NCI-H2081 treated with DMSO at 0.1 percent for 48 hours (cell line): ENCODE data around the gene CDH11.

Experiments used
- DNase-seq: peaks from one replicate; lab custom pipeline; 2025; lab: John Stamatoyannopoulos, UW

Gene CDH11

DNA sequence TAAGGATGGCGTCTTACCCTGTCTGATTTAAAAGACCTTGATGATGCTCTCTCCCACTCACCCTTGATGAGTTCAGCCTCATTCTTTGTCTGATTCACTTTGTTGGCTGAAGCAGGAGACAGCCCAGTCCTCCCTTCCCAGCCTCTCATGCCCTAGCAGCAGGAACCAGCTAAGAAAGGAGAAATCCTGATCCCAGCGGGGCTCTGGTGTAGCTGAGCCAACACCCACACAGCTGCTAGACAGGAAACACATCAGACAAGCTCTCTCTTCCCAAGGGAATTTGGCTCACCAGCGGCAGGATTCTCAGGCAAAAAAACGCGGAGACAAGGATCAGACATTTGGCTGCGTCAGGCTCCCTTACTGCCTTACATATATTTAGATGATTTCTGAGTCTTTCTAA lies 211.5 kb downstream of the CDH11 start:
- no peak for DNase-seq

DNA sequence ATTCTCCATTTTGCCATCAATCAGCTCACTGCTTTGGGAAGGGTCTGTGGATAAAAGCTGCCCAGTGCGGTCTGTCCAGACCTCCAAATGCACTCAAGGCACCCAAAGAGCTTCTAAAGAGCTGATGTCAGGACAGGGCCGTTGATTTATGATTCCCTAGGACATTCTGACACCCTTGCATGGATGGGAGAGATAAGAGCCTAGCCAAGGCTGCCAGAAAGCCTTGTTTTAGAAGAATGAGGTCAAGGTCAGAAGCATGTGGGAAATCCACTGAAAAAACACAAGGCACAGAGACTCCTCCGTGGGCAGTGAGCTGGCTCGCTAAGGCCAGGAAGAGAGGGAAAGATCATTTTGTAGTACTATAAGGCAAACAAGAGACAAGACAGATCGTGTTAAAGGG lies 214.0 kb downstream of the CDH11 start:
- DNase-seq: no peak

DNA sequence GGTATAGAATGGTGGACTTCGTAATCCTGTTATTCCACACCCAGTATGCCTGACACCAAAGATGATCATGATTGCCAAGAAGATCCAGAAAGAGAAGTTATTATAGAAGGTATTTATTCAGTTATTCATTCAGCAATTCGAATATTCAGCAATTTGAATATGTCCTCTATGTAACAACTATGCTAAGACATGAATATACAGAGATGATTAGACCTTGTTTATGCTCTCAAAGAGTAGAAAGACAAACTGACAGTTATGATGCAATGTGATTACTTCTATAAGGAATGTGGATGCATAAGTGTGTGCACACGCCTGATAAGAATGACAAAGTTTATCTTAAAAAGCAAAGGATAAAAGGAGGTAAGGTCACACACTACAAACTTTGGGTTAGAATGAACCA lies 218.1 kb downstream of the CDH11 start:
- no peak for DNase-seq

DNA sequence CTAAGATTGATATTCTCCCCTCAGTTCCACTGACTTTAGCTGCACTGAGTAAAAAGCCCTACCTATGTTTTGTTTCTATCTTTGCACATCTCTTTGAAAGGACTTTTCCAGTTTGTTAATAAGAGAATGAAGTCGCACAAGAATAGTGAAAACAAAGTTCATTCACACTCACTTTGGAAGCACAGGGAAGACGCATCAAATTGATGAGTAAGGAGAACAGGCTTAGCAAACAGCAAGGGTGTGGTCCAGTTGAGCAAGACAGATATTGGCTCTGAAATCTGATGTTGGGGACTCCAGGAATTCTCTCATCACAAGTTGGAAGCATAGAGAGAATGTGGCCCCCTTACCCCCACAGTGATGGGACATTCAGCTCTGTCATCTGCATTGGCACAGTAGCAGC lies 221.3 kb downstream of the CDH11 start:
- DNase-seq: no peak

DNA sequence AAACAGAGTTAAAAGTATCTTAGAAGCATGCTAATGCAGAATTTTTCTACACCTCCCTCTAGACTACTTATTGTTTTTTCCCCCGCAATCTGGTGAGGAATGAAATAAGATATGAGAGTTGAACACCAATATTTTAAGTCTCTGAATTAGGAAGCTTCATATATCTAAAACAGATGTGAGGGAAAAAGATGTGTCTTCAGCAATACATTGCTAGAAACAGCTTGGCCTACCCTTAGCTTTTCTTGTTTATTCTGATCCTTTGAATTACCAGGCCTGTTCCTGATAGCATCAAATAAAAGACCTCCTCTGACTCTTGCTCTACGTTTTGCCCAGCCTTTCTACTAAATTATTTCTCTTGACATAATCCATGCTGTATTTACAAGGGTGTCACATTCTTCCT lies 221.8 kb downstream of the CDH11 start:
- no peak for DNase-seq

DNA sequence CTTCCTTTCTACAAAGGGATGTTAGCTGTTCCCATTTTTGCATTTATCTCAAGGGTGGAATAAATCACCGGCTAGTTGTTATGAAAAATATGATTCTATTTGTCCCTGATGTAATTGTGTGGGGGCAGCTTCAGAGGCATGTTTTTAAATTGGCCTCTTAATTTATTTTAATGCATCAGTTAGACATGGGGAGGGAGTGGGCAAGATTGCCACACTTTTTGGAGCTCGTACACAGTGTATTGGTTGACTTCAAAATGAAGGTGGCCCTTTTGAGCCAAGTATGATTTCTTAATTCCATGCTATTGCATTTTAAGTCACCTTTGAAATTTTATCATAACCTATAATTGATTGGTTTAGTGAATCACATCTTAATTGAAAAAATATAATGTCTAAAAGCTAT lies 223.7 kb downstream of the CDH11 start:
- no peak for DNase-seq
